HK-2 (cell line): ENCODE results near the gene IL17RE.
A peak's percentile ranks its signal among the peaks of the same experiment; 100 is the strongest.

Source experiments
- DNase-seq: peaks from one replicate; pipeline ENCODE4 v3.0.0-alpha.2; 2018; ENCODE audit not compliant: unreplicated experiment

IL17RE gene

GRCh38 chr3:9906480-9906879, 3.8 kb downstream of the IL17RE start:
- DNase-seq, result no peak

DNA sequence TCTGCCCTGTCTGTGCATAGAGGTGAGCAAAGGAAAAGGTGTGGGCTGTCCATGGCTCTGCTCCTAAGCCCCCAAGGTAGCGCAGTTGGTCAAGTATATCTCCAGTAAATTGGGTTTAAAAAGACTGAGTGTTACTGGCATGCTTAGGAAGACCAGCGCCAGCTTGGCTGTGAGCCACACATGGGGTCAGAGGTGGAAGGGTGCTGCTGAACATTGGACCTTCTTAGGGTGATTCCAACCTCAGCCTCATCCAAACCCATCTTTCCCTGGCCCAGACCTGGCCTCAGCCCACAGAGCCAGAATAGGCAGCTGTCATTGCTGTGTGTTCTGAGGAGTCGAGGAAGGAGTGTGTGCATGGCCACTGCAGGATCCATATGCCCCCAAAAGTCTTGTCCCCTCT, 5.6 kb downstream of the IL17RE start:
- no peak for DNase-seq

DNA sequence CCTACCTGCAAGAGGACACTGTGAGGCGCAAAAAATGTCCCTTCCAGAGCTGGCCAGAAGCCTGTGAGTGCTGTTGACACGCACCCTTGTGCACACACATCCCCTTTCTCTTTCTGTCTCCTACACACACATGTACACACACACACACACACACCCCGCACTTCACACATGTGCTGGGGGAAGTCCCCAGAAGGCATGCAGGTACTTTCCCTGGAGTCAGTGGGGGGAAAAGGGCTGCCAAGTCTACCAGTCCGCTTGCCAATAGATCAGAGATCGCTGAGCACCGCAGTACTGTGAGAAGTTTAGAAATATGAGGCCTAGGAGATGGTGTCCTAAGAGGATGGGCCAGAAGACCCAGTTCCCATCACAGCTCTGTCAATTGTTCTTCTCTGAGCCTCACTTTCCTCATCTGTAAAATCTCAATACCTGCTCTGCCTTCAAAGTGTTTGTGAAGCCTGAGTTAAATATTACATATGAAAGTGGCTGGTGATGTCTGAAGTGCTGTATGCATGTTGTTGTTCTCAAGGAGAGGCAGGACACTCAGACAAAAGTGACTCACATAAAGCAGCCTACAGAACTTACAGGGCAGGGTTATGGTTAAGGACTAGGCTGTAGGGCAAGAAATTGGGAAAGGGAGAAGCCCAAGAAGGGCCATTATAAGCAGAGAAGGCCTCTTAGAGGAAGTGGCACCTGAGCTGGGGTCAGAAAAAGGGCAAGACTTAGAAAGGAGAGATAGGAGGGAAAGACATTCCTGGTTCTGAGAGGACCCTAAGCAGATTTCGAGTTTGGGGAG, 6.8 kb downstream of the IL17RE start:
- DNase-seq, result no peak

DNA sequence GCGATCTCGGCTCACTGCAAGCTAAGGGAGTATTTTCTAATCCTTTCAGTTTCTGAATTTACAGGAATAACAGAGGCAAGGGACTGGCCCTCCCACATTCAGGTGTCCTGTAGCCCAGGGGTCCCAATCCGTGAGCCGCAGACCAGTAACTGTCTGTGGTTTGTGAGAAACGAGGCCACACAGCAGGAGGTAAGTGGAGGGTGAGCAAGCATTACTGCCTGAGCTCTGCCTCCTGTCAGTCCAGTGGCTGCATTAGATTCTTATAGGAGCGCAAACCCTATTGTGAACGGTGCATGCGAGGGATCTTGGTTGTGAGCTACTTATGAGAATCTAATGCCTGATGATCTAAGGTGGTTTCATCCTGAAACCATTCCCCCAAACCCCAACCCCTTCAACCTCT, 9.2 kb downstream of the IL17RE start:
- no peak for DNase-seq

GRCh38 chr3:9912294-9912935, 9.8 kb downstream of the IL17RE start:
- no peak for DNase-seq

GRCh38 chr3:9913601-9914000, 11.0 kb downstream of the IL17RE start:
- DNase-seq, result no peak

GRCh38 chr3:9914011-9914410, 11.4 kb downstream of the IL17RE start:
- no peak for DNase-seq

DNA sequence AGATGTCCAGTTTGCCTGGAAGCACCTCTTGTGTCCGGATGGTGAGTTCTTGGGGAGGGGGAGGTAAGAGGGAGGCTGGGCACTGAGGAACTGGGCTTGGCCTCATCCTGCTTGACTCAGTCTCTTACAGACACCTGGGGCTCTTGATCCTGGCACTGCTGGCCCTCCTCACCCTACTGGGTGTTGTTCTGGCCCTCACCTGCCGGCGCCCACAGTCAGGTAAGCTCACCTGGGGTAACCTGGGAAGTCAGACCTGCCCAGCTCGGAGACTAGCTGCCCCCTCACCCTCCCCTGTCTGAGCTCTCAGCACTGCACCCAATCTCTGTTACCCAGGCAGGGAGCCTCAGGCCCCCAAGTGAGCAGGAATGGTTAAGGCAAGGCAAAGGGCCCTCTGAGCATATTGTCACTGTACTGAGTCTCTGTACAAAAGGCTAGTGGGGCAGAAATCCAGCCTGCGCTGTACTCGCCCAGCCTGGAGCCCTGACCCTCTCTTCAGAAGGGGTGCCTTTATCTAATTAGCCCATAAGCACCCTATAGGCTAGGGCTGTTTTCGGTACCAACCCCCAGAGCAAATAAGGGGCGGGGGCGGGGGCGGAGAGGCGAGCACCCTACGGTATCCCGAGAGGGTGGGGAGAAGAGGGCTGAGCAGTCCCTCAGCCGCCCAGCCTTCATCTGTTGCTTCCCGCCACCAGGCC, 12.1 kb downstream of the IL17RE start:
- DNase-seq, result no peak

DNA sequence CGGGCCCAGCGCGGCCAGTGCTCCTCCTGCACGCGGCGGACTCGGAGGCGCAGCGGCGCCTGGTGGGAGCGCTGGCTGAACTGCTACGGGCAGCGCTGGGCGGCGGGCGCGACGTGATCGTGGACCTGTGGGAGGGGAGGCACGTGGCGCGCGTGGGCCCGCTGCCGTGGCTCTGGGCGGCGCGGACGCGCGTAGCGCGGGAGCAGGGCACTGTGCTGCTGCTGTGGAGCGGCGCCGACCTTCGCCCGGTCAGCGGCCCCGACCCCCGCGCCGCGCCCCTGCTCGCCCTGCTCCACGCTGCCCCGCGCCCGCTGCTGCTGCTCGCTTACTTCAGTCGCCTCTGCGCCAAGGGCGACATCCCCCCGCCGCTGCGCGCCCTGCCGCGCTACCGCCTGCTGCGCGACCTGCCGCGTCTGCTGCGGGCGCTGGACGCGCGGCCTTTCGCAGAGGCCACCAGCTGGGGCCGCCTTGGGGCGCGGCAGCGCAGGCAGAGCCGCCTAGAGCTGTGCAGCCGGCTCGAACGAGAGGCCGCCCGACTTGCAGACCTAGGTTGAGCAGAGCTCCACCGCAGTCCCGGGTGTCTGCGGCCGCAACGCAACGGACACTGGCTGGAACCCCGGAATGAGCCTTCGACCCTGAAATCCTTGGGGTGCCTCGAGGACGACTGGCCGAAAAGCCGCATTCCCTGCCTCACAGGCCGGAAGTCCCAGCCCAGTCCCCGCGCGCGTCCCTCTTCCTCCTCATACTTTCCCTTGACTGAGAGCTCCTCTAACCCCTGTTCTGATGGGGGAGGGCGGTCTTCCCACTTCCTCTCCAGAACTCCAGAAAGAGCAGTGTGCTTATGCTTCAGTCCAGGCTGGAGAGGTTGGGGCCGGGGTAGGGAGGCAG, 12.8 kb downstream of the IL17RE start:
- peak; percentile 76 for DNase-seq

DNA sequence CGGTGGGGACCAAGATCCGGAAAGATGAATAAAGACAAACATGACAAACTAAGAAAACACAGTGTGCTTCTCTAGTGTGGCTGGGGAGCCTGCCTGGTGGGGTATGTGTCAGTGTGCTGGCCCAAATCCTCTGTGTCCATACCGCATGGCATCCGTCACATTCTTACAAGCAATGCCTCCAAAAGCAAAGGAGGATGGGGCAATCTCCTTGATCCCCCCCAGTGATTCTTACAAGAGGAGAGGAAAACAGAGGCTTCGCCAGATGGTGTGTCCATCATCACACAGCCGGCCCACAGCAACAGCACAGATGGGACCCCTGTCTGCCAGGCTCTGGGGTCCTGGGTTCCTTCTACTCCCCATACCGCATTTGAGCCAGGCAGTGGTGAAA, 13.7 kb downstream of the IL17RE start:
- no peak for DNase-seq

- DNase-seq, result peak; percentile 90
Observed at GRCh38 chr3:9916734-9917680, 14.4 kb downstream of the IL17RE start, which contains the start of gene IL17RC. Gene IL17RC, plus strand, starts transcription at chr3:9917098. Its CDS starts 218 bp downstream, at chr3:9917316.

GRCh38 chr3:9917820-9918219, 15.2 kb downstream of the IL17RE start:
- DNase-seq, result no peak

DNA sequence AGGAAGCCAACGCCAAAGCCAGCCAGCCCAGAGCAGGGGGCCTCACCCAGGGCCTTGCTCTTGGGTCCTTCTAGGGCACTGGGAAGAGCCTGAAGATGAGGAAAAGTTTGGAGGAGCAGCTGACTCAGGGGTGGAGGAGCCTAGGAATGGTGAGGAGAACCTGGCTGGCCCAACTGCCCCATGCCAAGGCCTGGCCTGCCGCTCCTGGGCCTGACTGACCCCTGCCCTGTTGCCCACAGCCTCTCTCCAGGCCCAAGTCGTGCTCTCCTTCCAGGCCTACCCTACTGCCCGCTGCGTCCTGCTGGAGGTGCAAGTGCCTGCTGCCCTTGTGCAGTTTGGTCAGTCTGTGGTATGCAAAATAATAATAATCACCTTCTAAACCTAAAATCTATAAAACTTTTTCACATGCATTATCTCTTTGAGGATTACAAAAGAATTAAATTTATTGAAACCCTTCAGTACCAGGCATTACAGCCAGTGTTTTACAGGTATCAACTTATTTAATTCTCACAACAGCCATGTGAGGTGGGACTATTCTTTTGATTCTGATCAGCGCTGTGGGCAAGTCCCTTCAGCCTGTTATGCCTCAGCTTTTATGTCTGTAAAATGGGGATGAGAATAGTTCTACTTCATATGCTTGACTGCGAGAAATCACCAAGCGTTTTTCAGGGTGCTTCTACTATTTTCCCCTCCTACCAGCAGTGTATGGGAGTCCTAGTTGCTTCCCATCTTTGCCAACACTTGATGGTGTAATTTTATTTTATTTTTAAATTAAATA, 15.8 kb downstream of the IL17RE start:
- no peak for DNase-seq

DNA sequence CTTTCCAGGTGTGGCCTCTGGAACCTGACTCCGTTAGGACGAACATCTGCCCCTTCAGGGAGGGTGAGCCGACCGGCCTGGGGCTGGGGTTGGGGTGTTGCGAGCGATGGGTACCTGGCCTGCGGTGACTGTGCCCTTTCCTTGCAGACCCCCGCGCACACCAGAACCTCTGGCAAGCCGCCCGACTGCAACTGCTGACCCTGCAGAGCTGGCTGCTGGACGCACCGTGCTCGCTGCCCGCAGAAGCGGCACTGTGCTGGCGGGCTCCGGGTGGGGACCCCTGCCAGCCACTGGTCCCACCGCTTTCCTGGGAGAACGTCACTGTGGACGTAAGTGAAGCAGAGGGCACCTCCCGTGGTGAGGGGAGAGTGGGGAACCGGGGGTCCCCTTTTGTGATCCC, 25.5 kb downstream of the IL17RE start:
- no peak for DNase-seq

DNA sequence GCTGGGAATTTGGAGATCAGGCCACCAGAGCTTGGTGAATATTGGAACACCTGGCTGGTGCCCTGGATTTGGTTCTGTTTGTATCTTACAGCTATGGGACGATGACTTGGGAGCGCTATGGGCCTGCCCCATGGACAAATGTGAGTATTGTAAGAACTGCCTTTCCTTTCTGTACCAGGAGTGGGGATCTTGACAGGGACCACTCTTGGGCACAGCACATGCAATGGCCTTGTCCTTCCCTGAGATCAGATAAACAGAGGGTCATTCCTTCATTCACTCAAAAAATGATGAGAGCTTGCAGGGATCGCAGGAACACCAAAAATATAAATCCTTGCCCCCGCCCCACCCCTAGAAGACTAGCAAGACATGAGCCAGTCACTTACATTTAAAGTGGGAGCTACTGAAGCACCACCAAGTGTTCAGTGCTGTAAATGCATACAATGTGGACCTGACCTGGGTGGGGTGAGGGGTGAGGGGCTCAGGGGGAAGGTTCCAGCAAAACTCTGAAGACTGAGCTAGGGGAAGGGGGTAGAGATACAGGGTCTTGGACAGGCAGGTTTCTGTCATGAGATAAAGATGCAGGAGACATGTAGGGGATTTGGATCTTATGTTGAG, 28.3 kb downstream of the IL17RE start:
- DNase-seq, result no peak

- no peak for DNase-seq
Observed at GRCh38 chr3:9932535-9932842, 29.8 kb downstream of the IL17RE start.

DNA sequence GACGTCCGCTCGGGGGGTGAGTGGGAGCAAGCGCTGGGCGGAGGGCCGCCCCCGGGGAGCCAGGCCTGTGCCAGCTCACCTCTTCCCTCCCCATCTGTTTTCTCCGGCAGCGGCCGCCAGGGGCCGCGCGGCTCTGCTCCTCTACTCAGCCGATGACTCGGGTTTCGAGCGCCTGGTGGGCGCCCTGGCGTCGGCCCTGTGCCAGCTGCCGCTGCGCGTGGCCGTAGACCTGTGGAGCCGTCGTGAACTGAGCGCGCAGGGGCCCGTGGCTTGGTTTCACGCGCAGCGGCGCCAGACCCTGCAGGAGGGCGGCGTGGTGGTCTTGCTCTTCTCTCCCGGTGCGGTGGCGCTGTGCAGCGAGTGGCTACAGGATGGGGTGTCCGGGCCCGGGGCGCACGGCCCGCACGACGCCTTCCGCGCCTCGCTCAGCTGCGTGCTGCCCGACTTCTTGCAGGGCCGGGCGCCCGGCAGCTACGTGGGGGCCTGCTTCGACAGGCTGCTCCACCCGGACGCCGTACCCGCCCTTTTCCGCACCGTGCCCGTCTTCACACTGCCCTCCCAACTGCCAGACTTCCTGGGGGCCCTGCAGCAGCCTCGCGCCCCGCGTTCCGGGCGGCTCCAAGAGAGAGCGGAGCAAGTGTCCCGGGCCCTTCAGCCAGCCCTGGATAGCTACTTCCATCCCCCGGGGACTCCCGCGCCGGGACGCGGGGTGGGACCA, 30.4 kb downstream of the IL17RE start:
- DNase-seq, result peak; percentile 83

DNA sequence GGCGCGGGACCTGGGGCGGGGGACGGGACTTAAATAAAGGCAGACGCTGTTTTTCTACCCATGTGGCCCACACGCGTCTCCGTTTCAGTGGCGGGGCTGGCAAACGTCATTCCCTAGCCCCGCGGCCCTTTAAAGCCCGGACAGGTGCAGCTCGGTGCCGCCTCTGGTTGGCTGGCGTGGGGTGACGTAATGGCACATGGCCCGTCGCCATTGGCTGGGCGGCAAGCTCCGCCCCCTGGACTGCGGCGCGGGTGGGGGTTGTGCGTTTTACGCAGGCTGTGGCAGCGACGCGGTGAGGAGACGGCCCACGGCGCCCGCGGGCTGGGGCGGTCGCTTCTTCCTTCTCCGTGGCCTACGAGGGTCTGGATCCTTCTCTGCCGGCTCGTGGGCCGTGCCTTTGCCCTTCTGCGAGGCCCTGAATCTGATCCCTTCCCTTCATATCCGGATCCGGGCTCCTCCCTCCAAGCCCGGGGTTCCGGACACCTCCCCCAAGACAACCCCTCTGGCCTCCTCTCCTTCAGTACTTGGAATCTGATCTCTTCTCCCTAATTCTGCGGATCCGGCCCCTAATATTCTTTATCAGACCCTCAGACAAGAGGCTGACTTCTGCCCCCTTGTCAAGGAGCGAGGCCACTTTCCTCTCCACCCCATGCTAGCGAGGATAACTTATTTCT, 31.1 kb downstream of the IL17RE start, which contains the start of gene CRELD1:
CRELD1 (plus strand) TSS at position 274 of the 674 bp plus-strand sequence. CDS start 605 bp downstream, outside the sequence.
- DNase-seq, result peak; percentile 93
